ENCODE data around the gene ANXA2.

- TF ChIP-seq CTCF (IDR thresholded peaks at IDR 0.05; ENCODE audit: low read depth, low read length) (no peak), EZH2phosphoT487 (IDR thresholded peaks at IDR 0.05; ENCODE audit: low read depth) (no peak)
Measured at GRCh38 chr15:60396100-60396499, 1.7 kb downstream of the ANXA2 start.

Data from OCI-LY3 (cell line).